DND-41 (cell line): ENCODE measurements around the gene CDYL2.

Source experiments
- ATAC-seq: fragments of 200-7000 bp; cut with Tn5 transposase; 3 replicates; pipeline ENCODE4 v1.9.1; 2021; ENCODE audit warnings: low read depth; ENCODE audit not compliant: insufficient read depth
- DNase-seq: peaks from one replicate; pipeline ENCODE4 v3.0.0-alpha.2; 2020
- H2AFZ ChIP-seq: 2 replicates; pipeline ENCODE4 v1.6.0; 2012; ENCODE audit warnings: low read depth, low read length
- H3K27ac ChIP-seq: 2 replicates; pipeline ENCODE4 v1.5.1; 2012; ENCODE audit warnings: low read length, inconsistent platforms
- H3K27me3 ChIP-seq: fragments of 200-600 bp; sonication (generic); 2 replicates; pipeline ENCODE4 v1.6.0; 2012; ENCODE audit warnings: low read length, mild to moderate bottlenecking, inconsistent platforms; ENCODE audit not compliant: insufficient read depth, poor library complexity
- H3K36me3 ChIP-seq: 2 replicates; pipeline ENCODE4 v1.5.1; 2012; ENCODE audit warnings: low read length, inconsistent platforms; ENCODE audit not compliant: insufficient read depth
- H3K4me1 ChIP-seq: 2 replicates; pipeline ENCODE4 v1.5.1; 2012; ENCODE audit warnings: mild to moderate bottlenecking, low read length; ENCODE audit not compliant: insufficient read depth
- H3K4me2 ChIP-seq: 2 replicates; pipeline ENCODE4 v1.6.0; 2012; ENCODE audit warnings: mild to moderate bottlenecking, moderate library complexity, low read length, inconsistent platforms; ENCODE audit not compliant: insufficient read depth
- H3K4me3 ChIP-seq, 2 experiments: fragments of 200-600 bp in 1 of 2; shearing (Covaris generic) in 1 of 2; 2 replicates each; pipeline ENCODE4 v1.5.1; 2012 to 2016; ENCODE audit warnings: inconsistent platforms in 2 of 2, low read length in 2 of 2, mild to moderate bottlenecking in 2 of 2, low read depth in 1 of 2, moderate library complexity in 1 of 2
- H3K79me2 ChIP-seq: 2 replicates; pipeline ENCODE4 v1.6.0; 2012; ENCODE audit warnings: low read length, inconsistent platforms; ENCODE audit not compliant: insufficient read depth
- H3K9ac ChIP-seq: 2 replicates; pipeline ENCODE4 v1.6.0; 2012; ENCODE audit warnings: low read depth, mild to moderate bottlenecking, inconsistent platforms, low read length, moderate library complexity
- H3K9me3 ChIP-seq: 2 replicates; pipeline ENCODE4 v1.5.1; 2012; ENCODE audit warnings: low read length, moderate library complexity, mild to moderate bottlenecking, inconsistent platforms; ENCODE audit not compliant: insufficient read depth, severe bottlenecking
- H4K20me1 ChIP-seq: 2 replicates; pipeline ENCODE4 v1.6.0; 2012; ENCODE audit warnings: low read length; ENCODE audit not compliant: insufficient read depth
- CTCF ChIP-seq: IDR thresholded peaks from 2 replicates; pipeline ENCODE4 v1.5.1; 2012; ENCODE audit warnings: borderline replicate concordance, low read length, moderate library complexity, mild to moderate bottlenecking; ENCODE audit not compliant: poor library complexity, severe bottlenecking; ENCODE audit errors: extremely low read depth
- EZH2 ChIP-seq: IDR thresholded peaks from 3 replicates; pipeline ENCODE4 v1.6.1; 2012; ENCODE audit warnings: borderline replicate concordance, low read depth, mild to moderate bottlenecking, moderate library complexity, low read length, inconsistent platforms; ENCODE audit not compliant: severe bottlenecking

Gene CDYL2

DNA sequence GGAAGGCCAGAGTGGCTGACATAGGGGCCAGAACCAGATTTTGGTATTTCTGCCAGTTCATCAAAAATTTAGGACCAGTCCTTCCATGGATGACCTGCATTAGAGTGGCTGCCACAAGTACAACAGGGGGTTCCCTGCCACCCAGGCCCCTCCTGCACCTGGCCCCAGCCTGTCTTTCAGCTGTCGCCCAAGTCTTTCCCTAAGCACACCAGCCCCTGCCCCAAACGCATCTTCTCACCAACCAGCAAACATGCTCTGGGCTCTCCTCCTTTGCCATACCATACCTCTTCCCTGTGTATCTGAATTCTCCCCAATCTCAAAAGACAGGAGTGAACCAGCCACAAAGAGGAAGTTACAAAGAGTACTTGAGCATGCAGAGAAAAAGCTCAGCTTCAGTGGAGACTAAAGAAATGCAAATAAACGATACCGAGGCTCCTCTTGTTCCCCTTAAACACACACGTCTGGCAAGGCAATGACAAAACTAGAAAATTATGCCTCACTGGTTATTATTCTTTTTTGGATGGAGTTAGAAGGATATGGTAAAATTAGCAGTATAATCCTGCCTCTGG, 133.0 kb downstream of the CDYL2 start:
- no peak overlapping the region for H3K9ac ChIP-seq
- no peaks in the 10 kb centered on the region for H3K9me3 ChIP-seq
- H3K4me2 ChIP-seq: no peak overlapping the region
- no peak overlapping the region for H2AFZ ChIP-seq
- ATAC-seq (no peak), DNase-seq (no peak)
- H3K4me1 ChIP-seq: no peaks in the 10 kb centered on the region
- H3K4me3 ChIP-seq: no peak overlapping the region
- peaks cover 3% of the 10 kb centered on the region for H3K27me3 ChIP-seq
- no peak overlapping the region for H3K27ac ChIP-seq
- no peaks in the 10 kb centered on the region for H3K36me3 ChIP-seq
- TF ChIP-seq EZH2: no peak
- no peak for TF ChIP-seq CTCF
- no peaks in the 10 kb centered on the region for H3K79me2 ChIP-seq
- H4K20me1 ChIP-seq: no peaks in the 10 kb centered on the region

DNA sequence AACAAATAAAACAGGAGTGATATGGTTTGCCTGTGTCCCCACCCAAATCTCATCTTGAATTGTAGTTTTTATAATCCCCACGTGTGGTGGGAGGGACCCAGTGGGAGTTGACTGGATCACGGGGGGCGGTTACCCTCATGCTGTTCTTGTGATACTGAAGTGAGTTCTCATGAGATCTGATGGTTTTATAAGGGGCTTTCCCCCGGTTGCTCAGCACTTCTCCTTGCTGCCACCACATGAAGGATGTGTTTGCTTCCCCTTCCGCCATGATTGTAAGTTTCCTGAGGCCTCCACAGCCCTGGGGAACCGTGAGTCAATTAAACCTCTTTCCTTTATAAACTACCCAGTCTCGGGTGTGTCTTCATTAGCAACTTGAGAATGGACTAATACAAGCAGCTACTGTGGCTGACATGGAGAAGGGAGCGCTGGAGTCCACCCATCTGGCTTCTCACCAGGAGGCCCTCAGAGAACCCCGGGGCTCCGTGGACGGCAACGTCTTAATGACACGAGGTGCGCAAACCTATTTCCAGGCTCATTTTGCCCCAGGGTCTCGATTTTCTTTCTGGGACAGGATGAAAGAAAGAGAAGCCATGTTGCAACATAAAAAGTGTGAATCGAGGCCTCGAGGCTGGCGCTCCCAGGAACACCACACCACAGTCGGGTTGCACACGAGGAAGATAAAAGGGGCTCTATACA, 134.1 kb downstream of the CDYL2 start:
- Histone ChIP-seq H3K9ac (no peak overlapping the region), H3K4me2 (no peak overlapping the region), H3K4me3 (no peak overlapping the region), H3K27ac (no peak overlapping the region), H3K9me3 (no peaks in the 10 kb centered on the region), H3K79me2 (no peaks in the 10 kb centered on the region), H2AFZ (no peak overlapping the region), H3K36me3 (no peaks in the 10 kb centered on the region), H4K20me1 (no peaks in the 10 kb centered on the region), H3K4me1 (no peaks in the 10 kb centered on the region), H3K27me3 (peaks cover 3% of the 10 kb centered on the region)
- ATAC-seq: no peak
- TF ChIP-seq CTCF (no peak), EZH2 (no peak)
- DNase-seq: no peak

GRCh38 chr16:80669673-80670072, 134.7 kb downstream of the CDYL2 start:
- Histone ChIP-seq H3K79me2 (no peaks in the 10 kb centered on the region), H3K4me2 (no peak overlapping the region), H2AFZ (no peak overlapping the region), H3K9ac (no peak overlapping the region), H3K36me3 (no peaks in the 10 kb centered on the region), H3K9me3 (no peaks in the 10 kb centered on the region), H3K4me1 (no peaks in the 10 kb centered on the region), H3K27ac (no peak overlapping the region), H3K27me3 (peaks cover 3% of the 10 kb centered on the region), H3K4me3 (no peak overlapping the region), H4K20me1 (no peaks in the 10 kb centered on the region)
- TF ChIP-seq EZH2: no peak
- no peak for TF ChIP-seq CTCF
- no peak for ATAC-seq
- no peak for DNase-seq
